Glutamatergic neuron (in vitro differentiated cells): ENCODE measurements around the gene CASP5. TPM values are rescaled to one million over a fixed set of nuclear protein-coding genes. Genes with fewer than 3 reads are reported as not detected.

Experiments
- DNase-seq: peaks from one replicate; pipeline ENCODE4 v3.0.0; 2022
- H3K27ac Mint-ChIP-seq: one replicate; pipeline ENCODE4 v1.8.0; 2020; ENCODE audit warnings: mild to moderate bottlenecking, mixed read lengths, inconsistent platforms; ENCODE audit not compliant: unreplicated experiment
- H3K27me3 Mint-ChIP-seq: one replicate; pipeline ENCODE4 v1.8.0; 2020; ENCODE audit warnings: mild to moderate bottlenecking, moderate library complexity, mixed read lengths, inconsistent platforms; ENCODE audit not compliant: unreplicated experiment
- H3K36me3 Mint-ChIP-seq: one replicate; pipeline ENCODE4 v1.8.0; 2020; ENCODE audit warnings: mild to moderate bottlenecking, mixed read lengths, inconsistent platforms; ENCODE audit not compliant: unreplicated experiment
- H3K4me1 Mint-ChIP-seq: one replicate; pipeline ENCODE4 v1.8.0; 2020; ENCODE audit warnings: mild to moderate bottlenecking, low read depth, mixed read lengths, inconsistent platforms; ENCODE audit not compliant: unreplicated experiment
- H3K4me3 Mint-ChIP-seq: one replicate; pipeline ENCODE4 v1.8.0; 2020; ENCODE audit warnings: mild to moderate bottlenecking, mixed read lengths, inconsistent platforms; ENCODE audit not compliant: unreplicated experiment
- H3K9me3 Mint-ChIP-seq: one replicate; pipeline ENCODE4 v1.8.0; 2020; ENCODE audit warnings: mild to moderate bottlenecking, moderate library complexity, mixed read lengths, inconsistent platforms; ENCODE audit not compliant: unreplicated experiment
- CTCF ChIP-seq: fragments of 200-600 bp; sonication (generic); IDR thresholded peaks from one replicate; pipeline ENCODE4 v1.5.0; 2021; ENCODE audit not compliant: partially characterized antibody, unreplicated experiment
- total RNA-seq: library from RNA; stranded (reverse); fragmentation: NEBNext Ultra II Directional; extraction: Animal tissue kit (Norgen Biotek cat#: 25700); gene quantifications from one replicate; pipeline ENCODE4 v1.2.1, GENCODE V29; 2021; ENCODE audit not compliant: unreplicated experiment

CASP5 gene
- total RNA-seq, 1 donor from 2014 or later, result not detected

GRCh38 chr11:104968856-104969776, 53.9 kb downstream of the CASP5 start:
- Mint-ChIP-seq H3K9me3 (no peaks in the 10 kb centered on the region), H3K27ac (no peak overlapping the region), H3K27me3 (no peaks in the 10 kb centered on the region), H3K4me1 (no peaks in the 10 kb centered on the region), H3K4me3 (no peak overlapping the region), H3K36me3 (no peaks in the 10 kb centered on the region)
- TF ChIP-seq CTCF, result no peak
- DNase-seq, result peak; percentile 40

DNA sequence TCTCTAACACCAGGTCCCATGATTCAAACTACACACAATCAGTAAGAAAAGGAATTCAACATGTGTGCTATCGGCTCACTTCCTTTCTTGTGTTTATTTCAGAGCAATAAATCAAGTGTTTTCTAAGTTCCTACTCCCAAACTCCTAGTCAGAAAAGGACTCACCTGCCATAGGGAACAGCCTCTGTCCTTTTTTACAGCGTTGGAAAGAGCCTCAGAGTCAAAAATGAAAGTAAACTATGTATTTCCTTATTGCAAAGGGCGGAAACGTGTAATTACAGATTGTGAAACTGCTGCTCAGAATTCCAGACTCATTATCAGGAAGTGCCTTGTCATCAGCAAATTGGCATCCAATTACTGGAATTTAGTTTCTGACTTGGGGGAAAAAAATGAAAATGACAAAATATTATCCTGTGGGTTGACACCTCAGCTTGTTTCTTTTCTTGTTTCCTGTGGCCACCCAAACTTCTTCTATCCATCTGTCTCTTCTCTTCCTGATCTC, 54.6 kb downstream of the CASP5 start, which contains the start of gene CASP4:
CASP4 (minus strand) TSS at position 220 of the 501 bp plus-strand sequence; CDS start at position 171, 49 bp downstream.
- Mint-ChIP-seq H3K4me3 (no peak within 1 kb of the TSS), H3K4me1 (no peaks in the 10 kb centered on the region), H3K27me3 (no peaks in the 10 kb centered on the region), H3K36me3 (no peaks in the 10 kb centered on the region), H3K27ac (no peak within 1 kb of the TSS), H3K9me3 (peaks cover 1% of the 10 kb centered on the region)
- TF ChIP-seq CTCF, result no peak
- no peak for DNase-seq

DNA sequence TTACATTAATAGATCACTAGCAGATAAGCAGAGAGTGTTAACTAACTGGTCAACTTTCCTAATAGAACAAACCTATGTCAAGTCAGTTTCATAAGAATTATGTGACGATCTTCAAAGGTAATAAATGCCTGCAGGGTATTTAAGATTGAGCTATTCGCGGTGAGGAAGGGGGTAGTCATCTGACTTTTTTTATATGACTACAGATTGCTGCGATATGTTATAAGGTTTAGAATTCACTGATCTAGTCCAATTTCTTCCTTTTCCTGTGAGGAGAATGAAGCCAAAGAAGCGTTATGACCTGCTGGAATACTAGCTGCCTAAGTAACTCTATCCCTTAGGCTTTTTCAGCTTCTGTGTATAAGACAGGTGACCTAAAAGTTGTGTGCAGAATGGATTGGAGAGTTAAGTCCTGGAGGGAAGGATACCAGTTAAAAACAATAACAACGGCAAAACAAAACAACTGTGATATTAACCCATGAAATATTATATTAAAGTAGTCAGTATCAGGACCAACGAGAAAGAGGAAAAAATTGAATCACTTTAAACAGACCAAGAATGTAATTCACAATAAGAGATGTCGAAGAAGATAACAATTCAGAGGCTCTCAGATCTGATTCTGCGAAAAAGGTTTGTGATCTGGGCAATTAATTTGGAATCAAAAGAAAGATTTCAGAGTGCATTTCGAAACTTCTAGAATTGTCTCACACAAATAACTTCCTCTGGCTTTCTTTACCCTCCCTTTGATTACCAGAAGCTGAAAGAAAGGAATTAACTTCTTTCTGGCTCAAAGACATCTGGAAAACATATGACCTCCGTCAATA, 55.2 kb downstream of the CASP5 start:
- peaks cover 4% of the 10 kb centered on the region for H3K9me3 Mint-ChIP-seq
- H3K27me3 Mint-ChIP-seq, result no peaks in the 10 kb centered on the region
- no peaks in the 10 kb centered on the region for H3K36me3 Mint-ChIP-seq
- H3K4me3 Mint-ChIP-seq, result no peak overlapping the region
- no peak for TF ChIP-seq CTCF
- no peak overlapping the region for H3K27ac Mint-ChIP-seq
- DNase-seq, result no peak
- no peaks in the 10 kb centered on the region for H3K4me1 Mint-ChIP-seq

DNA sequence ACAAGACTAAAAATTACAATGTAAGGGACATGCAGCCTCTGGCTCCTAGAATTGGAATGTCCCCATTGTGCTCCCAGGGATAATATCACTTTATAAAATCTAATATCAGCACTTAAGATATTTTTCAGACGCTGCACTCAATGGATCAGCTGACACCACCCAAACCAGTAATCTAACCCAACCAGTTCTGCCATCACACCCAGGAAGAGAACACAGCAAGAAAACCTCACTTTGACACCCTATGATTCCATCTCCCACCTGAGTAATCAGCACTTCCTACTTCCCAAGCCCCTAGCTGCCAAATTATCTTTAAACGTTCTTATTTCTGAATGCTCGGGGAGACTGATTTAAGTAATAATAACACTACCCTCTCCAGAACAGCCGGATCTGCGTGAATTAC, 57.2 kb downstream of the CASP5 start:
- no peak for DNase-seq
- TF ChIP-seq CTCF, result no peak
- Mint-ChIP-seq H3K4me3 (no peak overlapping the region), H3K36me3 (no peaks in the 10 kb centered on the region), H3K27me3 (no peaks in the 10 kb centered on the region), H3K27ac (no peak overlapping the region), H3K9me3 (peaks cover 4% of the 10 kb centered on the region), H3K4me1 (no peaks in the 10 kb centered on the region)
